ENCODE data around the gene IL17REL.
"Not testable (repeated sequence)": the region's sequence is repeated elsewhere in the genome, so short reads cannot be mapped to it uniquely, and the experiment has no call there.

The IL17REL gene

GRCh38 chr22:49983148-49984042 is 29.2 kb downstream of the IL17REL start:
- DNase-seq = peak; percentile 30 to 33

DNA sequence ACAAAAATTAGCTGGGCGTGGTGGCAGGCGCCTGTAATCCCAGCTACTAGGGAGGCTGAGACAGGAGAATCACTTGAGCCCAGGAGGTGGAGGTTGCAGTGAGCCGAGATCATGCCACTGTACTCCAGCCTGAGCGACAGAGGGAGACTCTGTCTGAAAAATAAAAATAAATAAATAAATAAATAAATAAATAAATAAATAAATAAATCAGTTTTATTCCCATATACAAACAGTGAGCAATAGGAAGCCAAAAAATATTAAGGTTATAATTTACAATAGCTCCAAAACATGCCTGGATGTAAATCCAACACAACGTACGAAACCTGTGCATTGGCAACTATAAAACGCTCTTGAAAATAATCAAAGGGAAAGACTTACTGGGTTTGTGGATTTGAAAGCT is 30.8 kb downstream of the IL17REL start:
- not testable (repeated sequence) for DNase-seq

DNA sequence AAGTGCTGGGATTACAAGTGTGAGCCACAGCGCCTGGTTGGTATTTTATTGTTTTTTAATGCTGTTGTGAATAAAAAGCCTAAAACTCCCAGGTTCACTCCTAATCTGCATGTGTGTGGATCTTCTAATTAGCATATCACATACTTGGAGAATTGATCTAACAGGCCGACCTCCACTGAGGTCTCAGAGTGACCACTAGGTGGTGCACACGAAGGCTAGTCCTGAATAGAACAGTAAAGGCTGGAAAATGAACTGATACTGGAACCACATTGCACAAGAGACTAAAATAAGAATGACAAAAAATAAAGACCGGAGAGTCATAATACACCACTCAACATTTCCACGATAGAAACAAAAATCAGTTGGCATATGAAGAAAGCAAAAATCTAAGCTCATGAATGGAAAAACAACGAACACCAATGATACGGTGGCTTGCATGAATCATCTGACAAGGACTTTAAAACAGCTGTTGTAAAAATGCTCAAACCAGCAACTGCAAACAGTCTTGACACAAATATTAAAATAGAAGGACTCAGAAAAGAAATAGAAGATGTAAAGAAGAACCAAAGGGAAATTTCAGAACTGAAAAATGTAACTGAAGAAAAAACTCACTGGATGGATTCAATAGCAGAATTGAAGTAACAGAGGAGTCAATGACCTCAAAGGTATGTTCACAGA is 32.8 kb downstream of the IL17REL start:
- no peak for DNase-seq

DNA sequence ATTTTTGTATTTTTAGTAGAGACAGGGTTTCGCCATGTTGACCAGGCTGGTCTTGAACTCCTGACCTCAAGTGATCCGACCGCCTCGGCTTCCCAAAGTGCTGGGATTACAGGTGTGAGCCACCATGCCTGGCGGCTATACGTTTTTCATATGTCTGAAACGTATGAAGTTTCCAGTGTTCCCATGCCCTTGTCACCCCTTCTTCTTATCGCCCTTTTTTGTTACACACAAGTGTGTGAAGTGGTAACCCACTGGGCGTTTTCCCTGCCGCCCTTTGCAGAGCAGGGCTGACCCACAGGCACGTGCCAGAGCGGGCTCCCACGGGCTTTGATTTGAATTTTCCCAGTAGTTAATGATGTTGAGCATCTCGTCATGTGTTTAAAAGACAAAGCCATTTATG is 35.0 kb downstream of the IL17REL start:
- DNase-seq = peak in 1 of 2 experiments; percentile 0

DNA sequence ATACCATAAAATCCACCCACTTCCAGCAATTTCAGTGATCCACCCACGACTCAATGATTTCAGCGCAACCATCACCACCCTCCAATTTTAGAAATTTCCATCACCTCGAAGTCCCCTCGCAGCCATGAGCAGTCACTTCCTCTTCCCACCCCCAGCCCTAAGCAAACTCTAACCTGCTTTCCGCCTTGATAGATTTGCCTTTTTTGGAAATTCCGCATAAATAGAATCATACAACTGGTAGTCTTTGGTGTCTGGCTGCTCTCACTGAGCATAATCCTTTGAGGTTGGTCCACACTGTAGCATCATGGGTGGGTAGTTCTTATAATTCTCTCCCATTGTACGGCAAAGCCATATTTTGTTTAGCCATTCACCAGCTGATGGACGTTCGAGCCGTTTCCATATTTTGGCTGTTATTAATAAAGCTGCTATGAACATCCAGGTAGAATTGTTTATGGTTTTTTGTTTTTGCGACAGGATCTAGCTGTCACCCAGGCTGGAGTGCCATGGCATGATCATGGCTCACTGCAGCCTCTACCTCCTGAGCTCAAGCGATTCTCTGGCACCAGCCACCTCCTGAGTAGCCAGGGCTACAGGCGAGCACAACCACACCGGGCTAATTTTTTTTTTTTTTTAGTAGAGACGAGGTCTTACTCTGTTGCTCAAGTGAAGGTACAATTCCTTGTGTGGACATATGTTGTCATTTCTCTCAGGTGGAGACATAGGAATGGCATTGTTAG is 36.0 kb downstream of the IL17REL start:
- peak; percentile 57 to 69 for DNase-seq

GRCh38 chr22:49975543-49976389 is 36.8 kb downstream of the IL17REL start:
- DNase-seq = peak; percentile 38 to 53

GRCh38 chr22:49973018-49973961 is 39.3 kb downstream of the IL17REL start:
- no peak for DNase-seq

GRCh38 chr22:49972163-49973017 is 40.2 kb downstream of the IL17REL start:
- no peak for DNase-seq

DNA sequence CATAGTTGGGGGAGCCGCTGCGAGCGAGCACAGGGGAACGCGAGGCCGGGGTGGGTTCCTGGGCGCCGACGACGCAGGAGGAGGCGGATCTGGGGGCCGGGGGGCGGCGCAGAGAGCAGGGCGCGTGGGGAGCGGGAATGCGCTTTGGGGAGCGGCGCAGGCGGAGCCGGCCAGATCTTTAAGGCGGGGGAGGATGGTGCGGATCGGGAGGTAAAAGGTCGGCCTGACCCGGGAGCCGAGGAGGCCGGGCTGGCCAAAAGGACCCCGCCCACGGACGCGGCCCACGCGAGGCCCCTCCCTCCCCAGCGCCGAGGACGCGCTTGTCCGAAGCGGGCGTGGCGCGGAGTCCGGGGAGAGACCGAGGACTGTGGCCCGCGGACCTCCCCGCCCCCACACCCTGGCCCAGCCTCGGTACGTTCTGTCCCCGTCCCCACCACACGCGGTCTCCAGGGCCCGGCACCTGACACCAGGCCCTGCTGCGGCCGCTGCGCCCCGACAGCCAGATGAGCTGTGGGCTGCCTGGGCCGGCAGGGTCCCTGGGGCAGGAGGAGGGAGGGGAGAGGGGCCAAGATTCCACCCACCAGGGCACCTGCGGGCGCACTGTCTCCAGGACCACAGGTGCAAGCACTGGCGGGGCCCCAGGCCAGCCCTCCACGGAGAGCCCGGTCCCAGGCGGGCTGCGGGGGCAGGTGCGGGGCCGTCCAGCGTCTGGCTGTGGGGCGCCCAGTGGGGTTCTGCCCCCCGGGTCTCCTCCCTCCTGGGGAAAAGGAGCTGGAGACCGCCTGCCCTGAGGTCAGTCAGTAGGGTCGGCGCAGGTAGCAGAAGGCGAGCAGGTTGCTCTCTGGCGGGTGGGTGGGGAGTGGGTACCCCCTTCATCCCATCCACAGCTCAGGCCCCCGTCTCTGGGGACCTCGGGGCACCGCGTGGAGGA is 41.1 kb downstream of the IL17REL start:
- DNase-seq = peak; percentile 71 to 77

DNA sequence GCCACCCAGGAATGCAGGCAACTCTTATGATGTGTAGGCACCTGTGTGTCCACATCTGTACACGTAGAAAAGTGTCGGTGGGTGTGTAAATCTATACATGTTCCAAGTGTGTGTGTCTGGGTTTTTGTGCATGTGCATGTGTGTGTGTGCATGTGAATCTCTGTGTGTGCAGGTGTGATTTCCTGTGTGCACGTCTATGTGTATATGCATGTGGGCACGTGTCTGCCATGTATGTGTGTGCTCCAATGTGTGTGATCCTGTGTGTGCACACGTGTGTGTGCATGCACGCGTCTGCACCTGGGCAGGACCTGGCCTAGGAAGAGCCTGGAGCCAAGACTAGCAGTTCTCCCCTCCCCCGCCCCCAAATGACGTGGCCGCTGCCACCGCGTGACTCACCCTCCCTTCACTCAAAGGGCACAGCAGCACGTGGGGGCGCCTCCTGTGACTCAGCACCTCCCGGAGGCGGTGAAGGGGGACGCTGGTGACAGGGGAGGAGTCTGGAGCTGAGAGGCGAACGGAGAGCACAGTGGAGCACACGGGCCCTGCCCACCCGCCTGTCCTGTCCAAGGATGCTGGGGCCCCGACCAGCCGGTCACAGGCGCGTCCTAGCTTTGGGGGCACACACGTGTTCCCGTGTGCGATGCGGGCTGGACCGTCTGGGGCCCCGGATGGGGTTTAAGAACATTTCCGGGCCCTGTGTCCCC is 41.9 kb downstream of the IL17REL start:
- peak; percentile 97 to 99 for DNase-seq

- DNase-seq = no peak
Measured at GRCh38 chr22:49969751-49970527, 42.6 kb downstream of the IL17REL start.

DNA sequence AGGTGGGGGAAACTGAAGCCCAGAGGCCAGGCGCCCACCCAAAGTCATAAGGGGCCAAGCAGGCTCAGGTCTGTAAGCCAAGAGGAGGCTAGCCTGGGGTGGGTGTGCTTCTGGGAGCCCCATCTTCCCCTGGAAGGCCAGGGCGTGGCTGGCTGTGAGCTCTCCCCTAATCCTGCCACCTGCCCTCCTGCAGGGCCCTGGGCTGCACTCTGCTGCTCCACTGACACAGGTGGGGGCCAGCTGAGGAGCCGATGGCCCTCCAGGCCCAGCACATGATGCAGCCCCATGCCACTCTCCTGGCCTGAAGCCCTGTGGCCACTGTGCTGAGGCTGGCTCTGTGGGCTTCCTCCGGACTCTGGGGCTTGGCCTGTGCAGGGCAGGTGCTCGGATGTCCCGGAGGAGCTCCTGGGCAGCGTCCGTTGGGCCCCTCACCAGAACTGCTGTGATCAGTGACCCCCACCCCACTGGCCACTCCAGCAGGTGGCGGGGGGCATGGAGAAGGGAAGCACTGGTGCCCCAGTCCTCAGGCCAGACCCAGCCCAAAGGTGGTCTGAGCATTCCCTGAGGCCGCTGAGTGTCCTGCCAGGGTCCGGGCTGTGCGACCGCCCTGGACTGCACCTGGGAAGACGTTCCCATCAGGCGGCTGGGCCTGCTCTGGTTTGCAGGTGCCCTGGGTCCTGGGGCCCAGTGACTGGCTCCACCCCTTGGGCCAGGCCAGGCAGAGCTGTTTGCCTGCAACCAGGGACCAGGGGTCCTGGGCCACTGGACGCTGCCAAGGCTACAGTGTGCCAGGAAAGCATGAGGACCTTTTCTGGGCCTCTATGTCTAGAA is 43.5 kb downstream of the IL17REL start:
- no peak for DNase-seq

DNA sequence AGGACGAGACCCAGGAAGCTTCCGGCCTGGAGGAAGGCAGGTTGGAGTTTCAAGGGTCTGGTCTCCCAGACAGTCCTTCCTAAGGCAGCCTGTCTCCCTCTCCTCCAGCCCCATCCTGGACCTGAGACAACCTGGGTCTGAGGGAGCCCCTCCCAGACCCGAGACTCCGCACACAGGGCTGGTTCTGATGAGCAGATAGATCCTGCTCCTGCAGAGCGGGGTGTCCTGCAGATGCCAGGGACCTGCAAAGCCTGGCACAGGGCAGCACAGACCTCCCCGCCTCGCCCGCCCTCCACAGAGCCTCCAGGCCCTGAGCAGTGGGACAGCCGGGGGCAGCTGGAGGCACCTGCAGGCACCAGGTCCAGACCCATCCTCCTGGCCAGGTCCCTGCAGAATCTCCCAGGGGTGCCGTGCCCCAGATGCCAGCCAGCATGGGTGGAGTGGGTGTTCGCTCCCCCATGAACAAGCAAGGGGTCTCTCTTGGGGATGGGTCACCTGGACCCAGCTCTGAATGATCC is 44.2 kb downstream of the IL17REL start:
- DNase-seq = no peak

DNA sequence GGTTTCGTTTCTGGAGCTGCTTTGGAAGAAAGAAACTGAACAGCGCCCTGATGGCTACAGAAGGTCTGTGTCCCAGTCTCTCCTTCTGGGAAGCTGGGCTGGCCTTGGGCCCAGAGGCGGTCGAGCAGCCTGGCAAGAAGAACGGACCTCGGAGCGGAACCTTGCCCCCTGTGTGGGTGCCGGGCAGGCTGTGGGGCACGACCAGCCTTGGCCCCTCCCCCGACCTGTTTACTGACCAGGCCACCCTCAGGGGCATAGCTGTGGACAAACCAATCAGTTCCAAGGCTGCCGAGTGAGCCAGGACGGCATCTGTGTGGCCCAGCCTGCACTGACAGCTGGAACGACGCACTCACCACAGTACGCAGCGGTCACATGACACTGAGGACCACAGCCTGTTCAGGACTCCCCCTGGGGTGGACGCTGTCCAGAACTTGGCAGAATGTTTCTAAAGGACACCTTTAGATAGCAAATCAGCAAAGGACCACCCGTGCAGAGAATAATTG is 44.8 kb downstream of the IL17REL start:
- DNase-seq = no peak

- DNase-seq = no peak
Measured at GRCh38 chr22:49966774-49967705, 45.5 kb downstream of the IL17REL start.

Measured in activated CD4-positive, alpha-beta T cell treated with anti-CD3 and anti-CD28 coated beads, Interleukin-2, amount 50 U/mL, for 4 hours (primary cell).